A549 (cell line): ENCODE results near the gene HMX3. TPM values are rescaled to one million over a fixed set of nuclear protein-coding genes. Genes with fewer than 3 reads are reported as not detected.

Experiments
- ATAC-seq, 2 experiments: fragments of 200-7000 bp in 1 of 2; fragments of >200 bp in 1 of 2; cut with Nextera tagmentation in 1 of 2; cut with Tn5 transposase in 1 of 2; 3 replicates each; pipeline versions ENCODE4 v1.8.0 to v1.9.1; 2018 to 2020; ENCODE audit warnings: mild to moderate bottlenecking in 1 of 2, moderate library complexity in 1 of 2
- CTCF ChIA-PET: fragments of 300-600 bp; sonication (Branson Sonifier 250); formaldehyde crosslinking; extraction: SDS; loops from one replicate; lab custom pipeline; 2021; ENCODE audit warnings: antibody characterized with exemption, inconsistent platforms; lab: Yijun Ruan, JAX
- POLR2A ChIA-PET: fragments of 350-600 bp; formaldehyde crosslinking; extraction: SDS; loops from one replicate; lab custom pipeline; 2021; ENCODE audit warnings: antibody characterized with exemption, inconsistent platforms; lab: Yijun Ruan, JAX
- DNase-seq, 2 experiments: peaks; one replicate each; pipeline versions ENCODE4 v3.0.0 to v3.0.0-alpha.2; 2011 to 2016; ENCODE audit warnings: low read depth in 1 of 2, low spot score in 1 of 2
- FAIRE-seq: peaks from 2 replicates; lab custom pipeline; 2011; peaks lifted over from hg19 to GRCh38; lab: Jason Lieb, UNC
- H3K27ac ChIP-seq, 2 experiments: fragments of >200 bp; sonication (Bioruptor Twin); formaldehyde crosslinking; 3 replicates each; pipeline ENCODE4 v1.5.1; 2016 to 2017
- H3K4me1 ChIP-seq: fragments of >200 bp; sonication (Bioruptor Twin); formaldehyde crosslinking; 3 replicates; pipeline ENCODE4 v1.6.1; 2016
- H3K4me2 ChIP-seq: fragments of >200 bp; sonication (Bioruptor Twin); formaldehyde crosslinking; 3 replicates; pipeline ENCODE4 v1.6.1; 2016
- H3K4me3 ChIP-seq: fragments of >200 bp; sonication (Bioruptor Twin); formaldehyde crosslinking; 3 replicates; pipeline ENCODE4 v1.5.1; 2016
- H3K9me3 ChIP-seq: fragments of >200 bp; sonication (Bioruptor Twin); formaldehyde crosslinking; 3 replicates; pipeline ENCODE4 v1.6.1; 2016
- CBX2 ChIP-seq: fragments of 200-600 bp; sonication (generic); IDR thresholded peaks from 2 replicates; pipeline ENCODE4 v1.6.1; 2016; ENCODE audit warnings: low read depth, mild to moderate bottlenecking, borderline replicate concordance
- CBX8 ChIP-seq: fragments of 200-600 bp; sonication (generic); IDR thresholded peaks from 2 replicates; pipeline ENCODE4 v1.6.1; 2016
- CHD2 ChIP-seq: fragments of 150-350 bp; IDR thresholded peaks from 2 replicates; pipeline ENCODE4 v1.6.1; 2014; ENCODE audit warnings: low read length; ENCODE audit not compliant: partially characterized antibody
- CHD4 ChIP-seq: fragments of 200-600 bp; sonication (generic); IDR thresholded peaks from 2 replicates; pipeline ENCODE4 v1.6.1; 2016; ENCODE audit warnings: antibody characterized with exemption, mild to moderate bottlenecking, borderline replicate concordance
- EHMT2 ChIP-seq: fragments of 200-600 bp; sonication (generic); IDR thresholded peaks from 2 replicates; pipeline ENCODE4 v1.6.1; 2016; ENCODE audit warnings: antibody characterized with exemption, low read depth, mild to moderate bottlenecking, moderate library complexity
- ESRRA ChIP-seq: fragments of 150-350 bp; IDR thresholded peaks from 2 replicates; pipeline ENCODE4 v1.6.1; 2014; ENCODE audit warnings: mild to moderate bottlenecking, low read length, borderline replicate concordance
- FOSL2 ChIP-seq, 2 experiments: fragments of 450-650 bp in 1 of 2; fragments of >200 bp in 1 of 2; sonication (Bioruptor Twin) in 1 of 2; formaldehyde crosslinking; IDR thresholded peaks; 2 replicates each; pipeline versions ENCODE4 v1.5.0 to v1.6.1; 2016 to 2020; ENCODE audit warnings: mild to moderate bottlenecking in 1 of 2, moderate library complexity in 1 of 2
- FOXS1 ChIP-seq: fragments of 250-450 bp; sonication (Bioruptor Pico); IDR thresholded peaks from 2 replicates; pipeline ENCODE4 v1.5.0; 2020; ENCODE audit warnings: mild to moderate bottlenecking, moderate library complexity
- HOXA7 ChIP-seq: fragments of 250-450 bp; sonication (Bioruptor Pico); IDR thresholded peaks from 2 replicates; pipeline ENCODE4 v1.5.0; 2020; ENCODE audit warnings: mild to moderate bottlenecking, moderate library complexity
- HOXB5 ChIP-seq: fragments of 250-450 bp; sonication (Bioruptor Pico); IDR thresholded peaks from 2 replicates; pipeline ENCODE4 v1.5.0; 2020; ENCODE audit warnings: mild to moderate bottlenecking, moderate library complexity
- JUN ChIP-seq, 2 experiments: fragments of >200 bp; sonication (Bioruptor Twin); formaldehyde crosslinking; IDR thresholded peaks; 2 replicates in 1 of 2; 3 replicates in 1 of 2; pipeline ENCODE4 v1.6.1; 2016 to 2017
- JUNB ChIP-seq: fragments of >200 bp; sonication (Bioruptor Twin); formaldehyde crosslinking; IDR thresholded peaks from 2 replicates; pipeline ENCODE4 v1.6.1; 2016
- MAFK ChIP-seq: fragments of 450-650 bp; IDR thresholded peaks from 2 replicates; pipeline ENCODE4 v1.6.1; 2014; ENCODE audit not compliant: partially characterized antibody
- NFE2L2 ChIP-seq: fragments of 150-350 bp; conservative IDR thresholded peaks from 2 replicates; pipeline ENCODE4 v1.6.1; 2014; ENCODE audit warnings: low read length
- PHF8 ChIP-seq: fragments of 200-600 bp; sonication (generic); IDR thresholded peaks from 2 replicates; pipeline ENCODE4 v1.6.1; 2016; ENCODE audit warnings: low read depth, mild to moderate bottlenecking, antibody characterized with exemption, moderate library complexity, borderline replicate concordance
- RAD21 ChIP-seq, 2 experiments: fragments of >200 bp in 1 of 2; sonication (Bioruptor Twin) in 1 of 2; formaldehyde crosslinking in 1 of 2; IDR thresholded peaks in 1 of 2; conservative IDR thresholded peaks in 1 of 2; 2 replicates in 1 of 2; 3 replicates in 1 of 2; pipeline ENCODE4 v1.6.1; 2012 to 2018; ENCODE audit warnings: inconsistent platforms in 1 of 2
- RNF2 ChIP-seq: fragments of 200-600 bp; sonication (generic); IDR thresholded peaks from 2 replicates; pipeline ENCODE4 v1.6.1; 2016; ENCODE audit warnings: low read depth, mild to moderate bottlenecking, antibody characterized with exemption, moderate library complexity, borderline replicate concordance
- ZC3H11A ChIP-seq: fragments of 450-650 bp; IDR thresholded peaks from 2 replicates; pipeline ENCODE4 v1.6.1; 2014; ENCODE audit warnings: antibody characterized with exemption, mild to moderate bottlenecking
- ZNF302 ChIP-seq: fragments of 250-450 bp; sonication (Bioruptor Pico); IDR thresholded peaks from 2 replicates; pipeline ENCODE4 v1.9.0; 2021; ENCODE audit warnings: inconsistent platforms, mild to moderate bottlenecking, moderate library complexity
- WGBS: methylation state at CpG from one replicate; pipeline ENCODE4 v1.1.6; 2017; ENCODE audit errors: missing lambda C conversion rate; 5-methylcytosine and 5-hydroxymethylcytosine counted together
- polyA plus RNA-seq, 4 experiments: library from polyadenylated mRNA; depleted of rRNA in 3 of 4; stranded (reverse); fragments of >200 nt; fragmentation: RNase III in 1 of 4; extraction: RNeasy Plus Mini Kit Qiagen cat#74134 plus additional on column Dnase treatment in 1 of 4; gene quantifications; 2 replicates in 3 of 4; 3 replicates in 1 of 4; pipeline ENCODE4 v1.2.3, GENCODE V29; 2011 to 2017
- TF ChIP-seq, protein P1 (sequence below): IDR thresholded peaks from 2 replicates; pipeline ENCODE4 v1.6.1; 2012
- TF ChIP-seq, protein P2 (sequence below): fragments of 150-350 bp; IDR thresholded peaks from 2 replicates; pipeline ENCODE4 v1.6.1; 2014; ENCODE audit warnings: low read depth, mild to moderate bottlenecking, low read length

HMX3 gene
- polyA plus RNA-seq, 2 of the 4 experiments (the other 2 are of a cell fraction): not detected

GRCh38 chr10:123100030-123100762 is 35.6 kb upstream of the HMX3 start:
- ATAC-seq (peak in 1 of 2 experiments; percentile 66; a peak in 3 of 6 replicates), DNase-seq (peak; percentile 10 to 17), FAIRE-seq (no peak)
- H3K4me3 ChIP-seq: no peak overlapping the region
- TF ChIP-seq FOSL2 (IDR thresholded peaks at IDR 0.05): no peak
- peak; percentile 15; the same call in 1 of the 2 replicates for TF ChIP-seq FOSL2 (CRISPR knock-in tag; IDR thresholded peaks at IDR 0.05)
- no peak for TF ChIP-seq ZNF302 (CRISPR knock-in tag)
- no peak for TF ChIP-seq CHD2
- TF ChIP-seq JUN (IDR thresholded peaks at IDR 0.05): no peak
- TF ChIP-seq HOXA7: no peak
- no peak for TF ChIP-seq ZC3H11A
- POLR2A ChIA-PET: no interaction called here
- CTCF ChIA-PET: interaction anchor here (1.1 kb wide), 1 partner anchor 280 kb away, joined by 3 read pairs; no protein-coding TSS in a partner anchor
- no peaks in the 10 kb centered on the region for H3K4me1 ChIP-seq
- H3K9me3 ChIP-seq: no peaks in the 10 kb centered on the region
- WGBS: 29% methylated on average over 7 of the region's 7 CpGs
- H3K27ac ChIP-seq: no peak overlapping the region
- no peak overlapping the region for H3K4me2 ChIP-seq

- DNase-seq: no peak
- H3K4me1 ChIP-seq: no peaks in the 10 kb centered on the region
- no peak; a peak in 1 of 6 replicates for ATAC-seq
- no peaks in the 10 kb centered on the region for H3K9me3 ChIP-seq
- no peak overlapping the region for H3K4me2 ChIP-seq
- H3K4me3 ChIP-seq: no peak overlapping the region
- WGBS: 47% methylated on average over 9 of the region's 9 CpGs
- POLR2A ChIA-PET: no interaction called here
- no peak for TF ChIP-seq RNF2
- TF ChIP-seq, protein P1, sequence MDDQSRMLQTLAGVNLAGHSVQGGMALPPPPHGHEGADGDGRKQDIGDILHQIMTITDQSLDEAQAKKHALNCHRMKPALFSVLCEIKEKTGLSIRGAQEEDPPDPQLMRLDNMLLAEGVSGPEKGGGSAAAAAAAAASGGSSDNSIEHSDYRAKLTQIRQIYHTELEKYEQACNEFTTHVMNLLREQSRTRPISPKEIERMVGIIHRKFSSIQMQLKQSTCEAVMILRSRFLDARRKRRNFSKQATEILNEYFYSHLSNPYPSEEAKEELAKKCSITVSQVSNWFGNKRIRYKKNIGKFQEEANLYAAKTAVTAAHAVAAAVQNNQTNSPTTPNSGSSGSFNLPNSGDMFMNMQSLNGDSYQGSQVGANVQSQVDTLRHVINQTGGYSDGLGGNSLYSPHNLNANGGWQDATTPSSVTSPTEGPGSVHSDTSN: no peak
- no peak for TF ChIP-seq ESRRA
- no peak for TF ChIP-seq JUNB
- TF ChIP-seq CBX8: no peak
- no peak for TF ChIP-seq FOSL2 (IDR thresholded peaks at IDR 0.05)
- TF ChIP-seq FOSL2 (CRISPR knock-in tag; IDR thresholded peaks at IDR 0.05): no peak
- FAIRE-seq: no peak
- CTCF ChIA-PET: interaction anchor here (1.1 to 1.4 kb wide), 2 partner anchors 11 to 35 kb away, joined by 3 read pairs; no protein-coding TSS in a partner anchor
- no peak overlapping the region for H3K27ac ChIP-seq
Observed at GRCh38 chr10:123101872-123102271, 33.9 kb upstream of the HMX3 start.

DNA sequence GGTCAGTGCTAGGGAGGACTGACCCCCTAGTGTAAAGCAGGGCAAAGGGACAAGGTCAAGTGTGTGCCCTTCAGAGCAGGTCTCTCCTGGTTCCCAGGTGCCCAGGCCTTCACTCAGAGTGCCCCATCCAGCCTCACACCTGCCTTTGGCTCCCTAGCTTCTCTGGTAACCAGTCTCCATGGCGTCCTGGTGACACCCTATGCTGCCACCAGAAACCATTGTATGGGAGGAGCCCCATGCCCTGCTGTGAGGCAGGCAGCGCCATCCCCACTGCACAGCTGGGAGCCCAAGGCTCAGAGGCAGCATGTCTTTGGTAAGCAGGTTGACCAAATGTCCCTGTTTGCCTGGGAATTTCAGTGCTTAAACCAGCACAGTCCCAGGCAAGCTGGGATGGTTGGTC is 33.1 kb upstream of the HMX3 start:
- TF ChIP-seq MAFK: no peak
- no peak for TF ChIP-seq HOXA7
- TF ChIP-seq CHD4: no peak
- no peak for TF ChIP-seq HOXB5
- TF ChIP-seq NFE2L2: no peak
- no peak for TF ChIP-seq EHMT2
- TF ChIP-seq RAD21 (conservative IDR thresholded peaks at IDR 0.05 in 1 of 2, IDR thresholded peaks at IDR 0.05 in 1 of 2): no peak
- no peak overlapping the region for H3K4me3 ChIP-seq
- ATAC-seq (no peak), DNase-seq (no peak), FAIRE-seq (no peak)
- POLR2A ChIA-PET: no interaction called here
- no peak overlapping the region for H3K27ac ChIP-seq
- no peak overlapping the region for H3K4me2 ChIP-seq
- no peaks in the 10 kb centered on the region for H3K9me3 ChIP-seq
- no peaks in the 10 kb centered on the region for H3K4me1 ChIP-seq
- CTCF ChIA-PET: interaction anchor here (0.6 to 1.4 kb wide), 5 partner anchors 10 to 445 kb away, joined by 3 read pairs; no protein-coding TSS in a partner anchor
- WGBS: 31% methylated on average over 2 of the region's 2 CpGs

DNA sequence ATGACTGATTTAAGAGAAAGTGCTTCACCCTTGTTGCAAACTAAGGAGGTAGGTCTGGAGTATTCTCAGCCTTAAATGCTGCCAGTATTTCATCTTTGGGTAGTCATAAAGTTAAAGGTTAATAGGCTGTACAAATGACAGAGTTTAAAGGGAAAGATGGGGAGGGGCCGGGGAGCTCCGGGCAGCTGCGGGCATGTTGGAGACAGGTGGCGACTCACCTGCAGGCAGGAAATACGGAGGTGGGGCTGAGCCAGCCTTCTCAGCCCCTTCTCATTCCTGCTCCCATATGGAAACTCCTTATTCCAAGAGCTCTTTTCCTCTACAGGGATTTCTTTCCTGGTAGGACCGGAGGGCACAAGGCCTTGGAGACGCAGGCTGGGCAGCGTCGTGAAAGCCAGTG is 31.8 kb upstream of the HMX3 start:
- H3K4me2 ChIP-seq: no peak overlapping the region
- ChIA-PET CTCF (interaction anchor here (0.6 to 1.6 kb wide), 5 partner anchors 14 to 460 kb away, joined by 3 to 4 read pairs (median 3); no protein-coding TSS in a partner anchor), POLR2A (no interaction called here)
- WGBS: 54% methylated on average over 9 of the region's 9 CpGs
- H3K27ac ChIP-seq: no peak overlapping the region
- H3K4me3 ChIP-seq: no peak overlapping the region
- H3K4me1 ChIP-seq: peaks cover 2% of the 10 kb centered on the region; the same call in 2 of the 3 replicates
- no peaks in the 10 kb centered on the region for H3K9me3 ChIP-seq
- no peak for ATAC-seq
- no peak for DNase-seq
- FAIRE-seq: no peak
- no peak for TF ChIP-seq PHF8
- TF ChIP-seq FOXS1 (CRISPR knock-in tag): no peak
- TF ChIP-seq NFE2L2: no peak
- no peak for TF ChIP-seq MAFK
- TF ChIP-seq, protein P2, sequence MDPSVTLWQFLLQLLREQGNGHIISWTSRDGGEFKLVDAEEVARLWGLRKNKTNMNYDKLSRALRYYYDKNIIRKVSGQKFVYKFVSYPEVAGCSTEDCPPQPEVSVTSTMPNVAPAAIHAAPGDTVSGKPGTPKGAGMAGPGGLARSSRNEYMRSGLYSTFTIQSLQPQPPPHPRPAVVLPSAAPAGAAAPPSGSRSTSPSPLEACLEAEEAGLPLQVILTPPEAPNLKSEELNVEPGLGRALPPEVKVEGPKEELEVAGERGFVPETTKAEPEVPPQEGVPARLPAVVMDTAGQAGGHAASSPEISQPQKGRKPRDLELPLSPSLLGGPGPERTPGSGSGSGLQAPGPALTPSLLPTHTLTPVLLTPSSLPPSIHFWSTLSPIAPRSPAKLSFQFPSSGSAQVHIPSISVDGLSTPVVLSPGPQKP: no peak
- TF ChIP-seq CBX2: no peak
